ENCODE results near the gene MSX1. TPM values are rescaled to one million over a fixed set of nuclear protein-coding genes. Genes with fewer than 3 reads are reported as not detected.
"Not testable (repeated sequence)": the region's sequence is repeated elsewhere in the genome, so short reads cannot be mapped to it uniquely, and the experiment has no call there.

The MSX1 gene
- total and polyA plus RNA-seq, 2 experiments from 2014 or later: 0.61 TPM; not detected in 1

- not testable (repeated sequence) for H3K36me3 ChIP-seq (ENCODE audit: insufficient read depth); H3K9me2 ChIP-seq (ENCODE audit: insufficient read depth); H3K27ac Mint-ChIP-seq; ATAC-seq; H3F3A ChIP-seq (replicated peaks; ENCODE audit: low read depth); H3K4me3 Mint-ChIP-seq; H4K20me1 ChIP-seq (replicated peaks; ENCODE audit: insufficient read depth); H3K36me3 Mint-ChIP-seq (ENCODE audit: low read depth); H3K27me3 ChIP-seq (ENCODE audit: insufficient read depth); H3K27me3 Mint-ChIP-seq (ENCODE audit: insufficient read depth, low read depth, poor library complexity); H3K4me1 Mint-ChIP-seq; H3K4me2 ChIP-seq; H2AFZ ChIP-seq; DNase-seq (ENCODE audit: low spot score); H3K27ac ChIP-seq (ENCODE audit: low read depth); H3K4me3 ChIP-seq; H3K79me2 ChIP-seq (replicated peaks; ENCODE audit: insufficient read depth); H3K4me1 ChIP-seq (ENCODE audit: insufficient read depth)
- peaks cover 14% of the 10 kb centered on the region for H3K9me3 Mint-ChIP-seq
These were observed 37.2 kb upstream of the MSX1 start for GRCh38 chr4:4822286-4822685.

GRCh38 chr4:4823621-4824162 is 35.8 kb upstream of the MSX1 start:
- peaks cover 14% of the 10 kb centered on the region for H3K9me3 Mint-ChIP-seq
- H3K4me3 Mint-ChIP-seq: no peak overlapping the region
- H3K36me3 Mint-ChIP-seq (ENCODE audit: low read depth): peaks cover 7% of the 10 kb centered on the region; the same call in 2 of the 3 replicates
- Histone ChIP-seq H4K20me1 (replicated peaks; ENCODE audit: insufficient read depth) (no peaks in the 10 kb centered on the region), H3K79me2 (replicated peaks; ENCODE audit: insufficient read depth) (no peaks in the 10 kb centered on the region), H3K4me3 (no peak overlapping the region), H3K36me3 (ENCODE audit: insufficient read depth) (no peaks in the 10 kb centered on the region), H3K4me2 (no peak overlapping the region), H3F3A (replicated peaks; ENCODE audit: low read depth) (no peaks in the 10 kb centered on the region), H2AFZ (no peak overlapping the region), H3K27ac (ENCODE audit: low read depth) (no peak overlapping the region), H3K27me3 (ENCODE audit: insufficient read depth) (no peaks in the 10 kb centered on the region), H3K4me1 (ENCODE audit: insufficient read depth) (no peaks in the 10 kb centered on the region), H3K9me2 (ENCODE audit: insufficient read depth) (no peaks in the 10 kb centered on the region)
- H3K27me3 Mint-ChIP-seq (ENCODE audit: insufficient read depth, low read depth, poor library complexity): peaks cover 9% of the 10 kb centered on the region
- DNase-seq (ENCODE audit: low spot score): no peak
- no peak for ATAC-seq
- no peaks in the 10 kb centered on the region for H3K4me1 Mint-ChIP-seq
- H3K27ac Mint-ChIP-seq: no peak overlapping the region
- TF ChIP-seq ETS1 (IDR thresholded peaks at IDR 0.05) (no peak), EZH2phosphoT487 (IDR thresholded peaks at IDR 0.05; ENCODE audit: unreplicated experiment) (no peak), STAT1 (IDR thresholded peaks at IDR 0.05; ENCODE audit: unreplicated experiment) (no peak), ZNF331 (CRISPR knock-in tag; IDR thresholded peaks at IDR 0.05; ENCODE audit: low read depth) (no peak), ZNF114 (CRISPR knock-in tag; IDR thresholded peaks at IDR 0.05) (no peak), JUNB (IDR thresholded peaks at IDR 0.05; ENCODE audit: unreplicated experiment) (no peak), NANOG (IDR thresholded peaks at IDR 0.05; ENCODE audit: borderline replicate concordance) (no peak), REST (IDR thresholded peaks at IDR 0.05; ENCODE audit: unreplicated experiment) (no peak), EZH2 (IDR thresholded peaks at IDR 0.05; ENCODE audit: low read depth, unreplicated experiment) (no peak), POLR2AphosphoS5 (IDR thresholded peaks at IDR 0.05; ENCODE audit: low read depth) (no peak), CREB1 (CRISPR knock-in tag; IDR thresholded peaks at IDR 0.05; ENCODE audit: low read depth) (no peak)
- TF ChIP-seq, protein P1, sequence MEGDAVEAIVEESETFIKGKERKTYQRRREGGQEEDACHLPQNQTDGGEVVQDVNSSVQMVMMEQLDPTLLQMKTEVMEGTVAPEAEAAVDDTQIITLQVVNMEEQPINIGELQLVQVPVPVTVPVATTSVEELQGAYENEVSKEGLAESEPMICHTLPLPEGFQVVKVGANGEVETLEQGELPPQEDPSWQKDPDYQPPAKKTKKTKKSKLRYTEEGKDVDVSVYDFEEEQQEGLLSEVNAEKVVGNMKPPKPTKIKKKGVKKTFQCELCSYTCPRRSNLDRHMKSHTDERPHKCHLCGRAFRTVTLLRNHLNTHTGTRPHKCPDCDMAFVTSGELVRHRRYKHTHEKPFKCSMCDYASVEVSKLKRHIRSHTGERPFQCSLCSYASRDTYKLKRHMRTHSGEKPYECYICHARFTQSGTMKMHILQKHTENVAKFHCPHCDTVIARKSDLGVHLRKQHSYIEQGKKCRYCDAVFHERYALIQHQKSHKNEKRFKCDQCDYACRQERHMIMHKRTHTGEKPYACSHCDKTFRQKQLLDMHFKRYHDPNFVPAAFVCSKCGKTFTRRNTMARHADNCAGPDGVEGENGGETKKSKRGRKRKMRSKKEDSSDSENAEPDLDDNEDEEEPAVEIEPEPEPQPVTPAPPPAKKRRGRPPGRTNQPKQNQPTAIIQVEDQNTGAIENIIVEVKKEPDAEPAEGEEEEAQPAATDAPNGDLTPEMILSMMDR (conservative IDR thresholded peaks at IDR 0.05; ENCODE audit: low read depth in 2 of 2): no peak

Measured in GM23338 (cell line).